ENCODE measurements around the gene GATB. TPM values are rescaled to one million over a fixed set of nuclear protein-coding genes. Genes with fewer than 3 reads are reported as not detected.

The GATB gene
- total and polyA plus RNA-seq, 2 experiments from 2014 or later, result 18.0 to 20.0 TPM

GRCh38 chr4:151681085-151681484, 79.7 kb downstream of the GATB start:
- no peak for DNase-seq
- 97 to 99% methylated on average over 4 of the region's 4 CpGs for WGBS, 2 experiments (ENCODE audit: low coverage in 1 of 2, low lambda C conversion rate in 2 of 2, missing lambda C conversion rate in 2 of 2)

GRCh38 chr4:151679231-151679630, 81.6 kb downstream of the GATB start:
- H3K79me2 ChIP-seq (ENCODE audit: insufficient read depth), result no peaks in the 10 kb centered on the region
- H2AFZ ChIP-seq, result no peak overlapping the region
- no peak for DNase-seq
- peaks cover 14% of the 10 kb centered on the region for H3K4me1 ChIP-seq (ENCODE audit: insufficient read depth)
- peaks cover 13% of the 10 kb centered on the region; the same call in 1 of the 2 replicates for H3F3A ChIP-seq (ENCODE audit: insufficient read depth)
- H3K9me3 ChIP-seq (ENCODE audit: low read depth), result no peaks in the 10 kb centered on the region
- no peaks in the 10 kb centered on the region for H3K27me3 ChIP-seq (replicated peaks; ENCODE audit: insufficient read depth)
- H3K36me3 ChIP-seq (ENCODE audit: low read depth), result no peaks in the 10 kb centered on the region
- no peak overlapping the region for H3K9ac ChIP-seq
- no peak overlapping the region for H3K4me3 ChIP-seq
- no peaks in the 10 kb centered on the region for H4K20me1 ChIP-seq (ENCODE audit: insufficient read depth)
- no peaks in the 10 kb centered on the region for H3K9me2 ChIP-seq (ENCODE audit: insufficient read depth)
- no peak overlapping the region for H3K27ac ChIP-seq
- in situ Hi-C loops (cut with MboI), result no loop called here
- 88% methylated on average over 8 of the region's 8 CpGs for WGBS, 2 experiments (ENCODE audit: low coverage in 1 of 2, low lambda C conversion rate in 2 of 2, missing lambda C conversion rate in 2 of 2)
- no peak for TF ChIP-seq EZH2phosphoT487 (IDR thresholded peaks at IDR 0.05; ENCODE audit: insufficient read depth, low read depth)
- no peak for TF ChIP-seq EZH2 (IDR thresholded peaks at IDR 0.05; ENCODE audit: insufficient read depth, poor library complexity, severe bottlenecking)
- H3K4me2 ChIP-seq (ENCODE audit: unreplicated experiment), result no peak overlapping the region

More at GRCh38 chr4:151681085-151681484, 79.7 kb downstream of the GATB start:
- Histone ChIP-seq H3K27ac (no peak overlapping the region), H3K36me3 (ENCODE audit: low read depth) (no peaks in the 10 kb centered on the region), H3K9ac (no peak overlapping the region), H2AFZ (no peak overlapping the region), H3K27me3 (replicated peaks; ENCODE audit: insufficient read depth) (no peaks in the 10 kb centered on the region), H3K4me3 (no peak overlapping the region), H3K79me2 (ENCODE audit: insufficient read depth) (no peaks in the 10 kb centered on the region), H3K9me3 (ENCODE audit: low read depth) (no peaks in the 10 kb centered on the region), H3K9me2 (ENCODE audit: insufficient read depth) (no peaks in the 10 kb centered on the region), H3K4me1 (ENCODE audit: insufficient read depth) (peaks cover 9% of the 10 kb centered on the region), H3F3A (ENCODE audit: insufficient read depth) (peaks cover 8% of the 10 kb centered on the region; the same call in 1 of the 2 replicates), H3K4me2 (ENCODE audit: unreplicated experiment) (no peak overlapping the region), H4K20me1 (ENCODE audit: insufficient read depth) (no peaks in the 10 kb centered on the region)
- in situ Hi-C loops (cut with MboI), result no loop called here
- TF ChIP-seq EZH2 (IDR thresholded peaks at IDR 0.05; ENCODE audit: insufficient read depth, poor library complexity, severe bottlenecking) (no peak), EZH2phosphoT487 (IDR thresholded peaks at IDR 0.05; ENCODE audit: insufficient read depth, low read depth) (no peak)

- in situ Hi-C loops (cut with MboI), result no loop called here
- no peak for DNase-seq
- Histone ChIP-seq H3K79me2 (ENCODE audit: insufficient read depth) (no peaks in the 10 kb centered on the region), H3K27me3 (replicated peaks; ENCODE audit: insufficient read depth) (no peaks in the 10 kb centered on the region), H3K36me3 (ENCODE audit: low read depth) (no peaks in the 10 kb centered on the region), H2AFZ (no peak overlapping the region), H3K27ac (no peak overlapping the region), H3K4me2 (ENCODE audit: unreplicated experiment) (no peak overlapping the region), H3K9ac (no peak overlapping the region), H3K9me3 (ENCODE audit: low read depth) (no peaks in the 10 kb centered on the region), H3F3A (ENCODE audit: insufficient read depth) (peaks cover 13% of the 10 kb centered on the region; the same call in 1 of the 2 replicates), H4K20me1 (ENCODE audit: insufficient read depth) (no peaks in the 10 kb centered on the region), H3K9me2 (ENCODE audit: insufficient read depth) (no peaks in the 10 kb centered on the region), H3K4me3 (no peak overlapping the region), H3K4me1 (ENCODE audit: insufficient read depth) (peaks cover 14% of the 10 kb centered on the region)
- TF ChIP-seq EZH2 (IDR thresholded peaks at IDR 0.05; ENCODE audit: insufficient read depth, poor library complexity, severe bottlenecking), result no peak
- no peak for TF ChIP-seq EZH2phosphoT487 (IDR thresholded peaks at IDR 0.05; ENCODE audit: insufficient read depth, low read depth)
- 90 to 93% methylated on average over 14 of the region's 14 CpGs for WGBS, 2 experiments (ENCODE audit: low coverage in 1 of 2, low lambda C conversion rate in 2 of 2, missing lambda C conversion rate in 2 of 2)
These were observed 82.5 kb downstream of the GATB start for GRCh38 chr4:151678048-151678872.

GRCh38 chr4:151677193-151677592, 83.6 kb downstream of the GATB start:
- no peak overlapping the region for H3K27ac ChIP-seq
- no peaks in the 10 kb centered on the region for H3K9me3 ChIP-seq (ENCODE audit: low read depth)
- H3K4me1 ChIP-seq (ENCODE audit: insufficient read depth), result peaks cover 14% of the 10 kb centered on the region
- 71 to 72% methylated on average over 3 of the region's 3 CpGs for WGBS, 2 experiments (ENCODE audit: low coverage in 1 of 2, low lambda C conversion rate in 2 of 2, missing lambda C conversion rate in 2 of 2)
- no peak overlapping the region for H3K4me2 ChIP-seq (ENCODE audit: unreplicated experiment)
- H4K20me1 ChIP-seq (ENCODE audit: insufficient read depth), result no peaks in the 10 kb centered on the region
- H3K36me3 ChIP-seq (ENCODE audit: low read depth), result no peaks in the 10 kb centered on the region
- no peaks in the 10 kb centered on the region for H3K79me2 ChIP-seq (ENCODE audit: insufficient read depth)
- in situ Hi-C loops (cut with MboI), result no loop called here
- H3K27me3 ChIP-seq (replicated peaks; ENCODE audit: insufficient read depth), result no peaks in the 10 kb centered on the region
- H3K9ac ChIP-seq, result no peak overlapping the region
- no peak overlapping the region for H3K4me3 ChIP-seq
- peaks cover 13% of the 10 kb centered on the region; the same call in 1 of the 2 replicates for H3F3A ChIP-seq (ENCODE audit: insufficient read depth)
- no peak overlapping the region for H2AFZ ChIP-seq
- no peaks in the 10 kb centered on the region for H3K9me2 ChIP-seq (ENCODE audit: insufficient read depth)
- TF ChIP-seq EZH2 (IDR thresholded peaks at IDR 0.05; ENCODE audit: insufficient read depth, poor library complexity, severe bottlenecking) (no peak), EZH2phosphoT487 (IDR thresholded peaks at IDR 0.05; ENCODE audit: insufficient read depth, low read depth) (no peak)
- DNase-seq, result no peak

Measured in GM23248 (cell line).